GM19455 (cell line): ENCODE measurements around the gene SMARCA5.
A peak's percentile ranks its signal among the peaks of the same experiment; 100 is the strongest.
"Not testable (repeated sequence)": the region's sequence is repeated elsewhere in the genome, so short reads cannot be mapped to it uniquely, and the experiment has no call there.

Source experiments
- ATAC-seq: cut with Tn5 transposase; IDR thresholded peaks from one replicate; pipeline ENCODE4 v1.9.1; 2021; ENCODE audit not compliant: unreplicated experiment

The SMARCA5 gene, protein sequence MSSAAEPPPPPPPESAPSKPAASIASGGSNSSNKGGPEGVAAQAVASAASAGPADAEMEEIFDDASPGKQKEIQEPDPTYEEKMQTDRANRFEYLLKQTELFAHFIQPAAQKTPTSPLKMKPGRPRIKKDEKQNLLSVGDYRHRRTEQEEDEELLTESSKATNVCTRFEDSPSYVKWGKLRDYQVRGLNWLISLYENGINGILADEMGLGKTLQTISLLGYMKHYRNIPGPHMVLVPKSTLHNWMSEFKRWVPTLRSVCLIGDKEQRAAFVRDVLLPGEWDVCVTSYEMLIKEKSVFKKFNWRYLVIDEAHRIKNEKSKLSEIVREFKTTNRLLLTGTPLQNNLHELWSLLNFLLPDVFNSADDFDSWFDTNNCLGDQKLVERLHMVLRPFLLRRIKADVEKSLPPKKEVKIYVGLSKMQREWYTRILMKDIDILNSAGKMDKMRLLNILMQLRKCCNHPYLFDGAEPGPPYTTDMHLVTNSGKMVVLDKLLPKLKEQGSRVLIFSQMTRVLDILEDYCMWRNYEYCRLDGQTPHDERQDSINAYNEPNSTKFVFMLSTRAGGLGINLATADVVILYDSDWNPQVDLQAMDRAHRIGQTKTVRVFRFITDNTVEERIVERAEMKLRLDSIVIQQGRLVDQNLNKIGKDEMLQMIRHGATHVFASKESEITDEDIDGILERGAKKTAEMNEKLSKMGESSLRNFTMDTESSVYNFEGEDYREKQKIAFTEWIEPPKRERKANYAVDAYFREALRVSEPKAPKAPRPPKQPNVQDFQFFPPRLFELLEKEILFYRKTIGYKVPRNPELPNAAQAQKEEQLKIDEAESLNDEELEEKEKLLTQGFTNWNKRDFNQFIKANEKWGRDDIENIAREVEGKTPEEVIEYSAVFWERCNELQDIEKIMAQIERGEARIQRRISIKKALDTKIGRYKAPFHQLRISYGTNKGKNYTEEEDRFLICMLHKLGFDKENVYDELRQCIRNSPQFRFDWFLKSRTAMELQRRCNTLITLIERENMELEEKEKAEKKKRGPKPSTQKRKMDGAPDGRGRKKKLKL

GRCh38 chr4:143513314-143514168 lies at the start of gene SMARCA5:
TSS of gene SMARCA5 (plus strand) at chr4:143513702. CDS start at chr4:143513925, 223 bp downstream.
- ATAC-seq: peak; percentile 83

DNA sequence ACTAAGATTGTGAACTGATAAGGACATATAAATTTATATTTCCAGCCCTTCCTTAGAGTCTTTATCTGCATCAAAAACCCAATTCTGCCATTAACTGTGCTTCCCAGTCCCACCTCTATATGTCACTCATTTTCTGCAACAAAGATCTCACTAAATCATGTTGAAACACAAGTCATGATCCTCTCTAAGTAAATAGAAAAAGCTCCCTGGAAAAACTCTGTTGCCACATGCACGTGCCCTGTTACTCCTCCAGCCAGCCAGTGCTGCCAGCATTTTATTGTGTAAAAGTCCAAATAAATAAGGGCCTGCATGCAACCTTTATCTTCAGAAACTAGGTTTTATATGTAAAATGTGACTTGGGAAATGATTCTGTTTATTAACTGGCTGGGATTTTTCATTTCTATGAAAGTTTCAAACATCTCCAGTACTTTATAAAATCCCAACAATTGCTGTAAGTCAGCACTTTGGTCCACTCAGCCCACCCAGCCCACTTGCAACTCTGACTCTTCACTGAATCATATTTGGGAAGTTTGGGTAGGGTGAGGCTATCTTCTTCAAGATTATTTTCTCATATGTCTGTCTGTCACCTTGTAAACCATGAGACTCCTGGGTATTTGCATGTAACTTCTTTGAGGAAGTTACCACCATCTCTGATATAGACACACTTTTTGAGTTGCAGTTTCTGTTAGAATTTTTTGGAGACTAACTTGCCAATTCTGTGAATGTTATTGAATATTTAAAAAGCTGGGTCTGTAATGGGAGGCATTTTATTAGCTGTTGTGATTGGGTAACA lies 40.0 kb upstream of the SMARCA5 start:
- no peak for ATAC-seq

DNA sequence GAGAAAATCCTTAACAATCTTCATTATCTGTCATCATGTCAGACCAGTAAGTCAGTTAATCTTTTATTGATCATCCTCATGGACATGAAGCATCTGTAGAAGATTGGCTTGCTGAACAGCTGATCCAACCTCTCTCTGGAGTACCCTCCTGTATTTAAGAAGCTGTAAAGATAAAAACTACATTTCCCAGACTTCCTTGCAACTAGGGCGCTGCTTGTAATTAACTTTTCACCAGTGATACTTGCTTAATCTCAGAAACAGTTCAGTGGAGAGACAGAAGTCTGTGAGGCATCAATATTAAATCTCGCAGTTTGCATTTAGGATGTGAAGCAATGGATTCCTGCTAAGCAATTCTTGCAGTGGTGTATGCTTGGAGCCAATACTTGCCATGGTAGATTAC lies 36.0 kb upstream of the SMARCA5 start:
- no peak for ATAC-seq

- ATAC-seq: no peak
Observed at GRCh38 chr4:143481361-143481760, 32.1 kb upstream of the SMARCA5 start.

DNA sequence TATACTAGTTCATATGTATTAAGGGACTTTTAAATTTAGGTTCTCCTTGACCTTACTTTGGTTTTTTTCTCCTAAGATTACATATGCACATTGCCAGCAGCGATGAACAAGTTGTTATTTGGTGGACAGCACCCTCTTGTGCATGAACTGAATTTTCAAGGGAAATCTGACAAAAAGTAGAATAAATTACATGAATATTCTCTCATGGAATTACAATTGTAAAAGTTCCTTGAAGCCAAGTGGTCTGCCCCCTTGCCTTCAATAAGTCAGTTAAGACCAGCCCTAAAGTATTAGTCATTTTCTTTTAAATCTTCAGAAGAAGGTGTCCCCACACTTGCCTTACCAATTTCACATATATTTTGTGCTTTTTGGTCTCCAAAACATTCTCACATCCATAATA lies 30.7 kb upstream of the SMARCA5 start:
- ATAC-seq: no peak

DNA sequence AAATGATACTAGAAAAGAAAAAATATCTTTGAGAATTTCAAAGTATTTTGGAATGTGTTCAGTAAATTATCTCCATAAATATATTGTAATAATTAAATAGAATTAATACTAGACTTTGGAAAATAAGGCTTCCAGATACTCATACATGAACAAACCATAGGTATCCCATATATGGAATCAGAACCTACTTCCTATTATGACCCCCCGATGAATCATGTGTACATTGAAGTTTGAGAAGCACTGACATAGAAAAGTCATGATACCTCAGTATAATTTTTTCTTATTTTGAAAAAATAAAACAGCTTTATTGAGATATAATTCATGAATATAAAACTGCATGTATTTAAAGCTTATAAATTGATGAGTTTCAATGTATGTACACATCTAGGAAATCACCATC lies 27.2 kb upstream of the SMARCA5 start:
- no peak for ATAC-seq

DNA sequence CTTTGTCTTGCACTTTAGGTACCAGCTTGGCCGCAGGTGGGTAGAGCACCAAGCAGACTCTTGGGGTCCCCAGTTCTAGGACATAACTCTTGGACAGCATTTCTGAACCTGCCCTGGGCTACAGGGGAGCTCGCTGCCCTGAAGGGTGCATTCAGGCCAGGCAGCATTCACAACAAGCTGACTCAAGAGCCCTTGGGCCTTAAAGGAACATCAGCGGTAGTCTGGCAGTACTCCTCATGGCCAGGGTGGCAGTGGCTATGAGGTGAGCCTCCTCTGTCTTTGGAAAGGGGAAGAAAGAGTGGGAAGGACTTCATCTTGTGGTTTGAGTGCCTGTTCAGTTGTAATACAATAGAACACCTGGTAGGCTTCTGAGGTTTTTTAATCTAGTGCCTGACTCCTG lies 24.8 kb upstream of the SMARCA5 start:
- ATAC-seq: no peak

DNA sequence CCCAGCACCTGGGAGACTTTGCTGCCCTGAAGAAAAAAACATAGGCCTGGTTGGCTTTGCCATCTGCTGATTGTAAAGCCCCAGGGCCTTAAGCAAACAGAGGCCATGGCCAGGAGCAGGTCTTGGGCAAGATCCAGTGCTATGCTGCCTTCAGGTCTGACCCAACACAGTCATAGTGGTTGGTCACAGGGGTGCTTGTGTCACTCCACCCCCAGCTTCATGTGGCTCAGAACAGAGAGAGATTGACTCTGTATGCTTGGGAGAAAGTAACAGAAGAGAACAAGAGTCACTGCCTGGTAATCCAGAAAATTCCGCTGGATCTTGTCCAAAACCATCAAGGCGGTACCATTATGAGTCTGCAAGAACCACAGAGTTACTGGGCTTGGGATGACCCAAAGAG lies 24.4 kb upstream of the SMARCA5 start:
- ATAC-seq: no peak

DNA sequence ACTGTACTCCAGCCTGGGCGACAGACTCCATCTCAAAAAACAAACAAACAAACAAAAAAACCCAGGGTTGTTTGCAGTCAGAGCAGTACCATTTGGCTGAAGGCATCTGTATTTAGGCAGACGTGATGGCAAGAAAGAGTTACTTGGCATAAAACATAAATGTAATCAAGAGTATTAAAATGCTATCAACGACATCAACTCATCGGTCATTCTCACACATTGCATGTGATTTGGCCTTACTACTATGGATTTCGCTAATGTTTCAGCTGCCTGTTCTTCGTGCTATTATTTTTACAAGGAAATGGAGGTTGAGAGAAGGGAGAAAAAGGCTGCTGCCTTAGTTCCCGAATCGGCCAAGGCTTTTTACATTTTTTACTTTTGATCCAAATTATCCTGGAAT lies 15.5 kb upstream of the SMARCA5 start:
- no peak for ATAC-seq

DNA sequence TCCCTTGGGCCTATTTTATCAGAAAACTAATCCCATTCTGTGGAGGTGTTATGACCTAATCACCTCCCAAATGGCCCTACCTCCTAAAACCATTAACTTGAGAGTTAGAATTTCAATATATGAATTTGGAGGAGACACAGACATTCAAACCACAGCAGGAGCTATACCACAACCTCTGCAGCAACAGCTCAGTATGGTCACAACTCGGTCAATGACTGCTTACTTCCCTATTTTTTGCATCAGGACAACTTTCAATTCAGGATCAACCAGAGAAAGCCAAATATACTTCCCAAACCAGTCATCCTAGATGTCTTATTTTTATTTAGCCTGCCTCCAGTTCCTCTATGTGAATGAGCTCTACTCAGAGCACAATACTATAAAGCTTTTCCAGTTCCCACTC lies 11.3 kb upstream of the SMARCA5 start:
- no peak for ATAC-seq

DNA sequence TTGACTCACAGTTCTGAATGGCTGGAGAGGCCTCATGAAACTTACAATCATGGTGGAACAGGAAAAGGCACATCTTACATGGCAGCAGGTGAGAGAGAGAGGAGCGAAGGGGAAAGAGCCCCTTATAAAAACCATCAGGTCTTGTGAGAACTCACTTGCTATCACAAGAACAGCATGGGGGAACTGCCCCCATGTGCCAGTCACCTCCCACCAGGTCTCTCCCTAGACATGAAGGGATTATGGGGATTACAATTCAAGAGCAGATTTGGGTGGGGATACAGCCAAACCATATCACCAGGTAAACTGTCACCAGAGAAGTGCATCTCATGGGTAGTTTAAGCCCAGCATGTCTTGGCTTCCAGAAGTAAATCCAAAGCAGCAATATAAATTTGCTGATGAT lies 7.5 kb upstream of the SMARCA5 start:
- ATAC-seq: no peak

DNA sequence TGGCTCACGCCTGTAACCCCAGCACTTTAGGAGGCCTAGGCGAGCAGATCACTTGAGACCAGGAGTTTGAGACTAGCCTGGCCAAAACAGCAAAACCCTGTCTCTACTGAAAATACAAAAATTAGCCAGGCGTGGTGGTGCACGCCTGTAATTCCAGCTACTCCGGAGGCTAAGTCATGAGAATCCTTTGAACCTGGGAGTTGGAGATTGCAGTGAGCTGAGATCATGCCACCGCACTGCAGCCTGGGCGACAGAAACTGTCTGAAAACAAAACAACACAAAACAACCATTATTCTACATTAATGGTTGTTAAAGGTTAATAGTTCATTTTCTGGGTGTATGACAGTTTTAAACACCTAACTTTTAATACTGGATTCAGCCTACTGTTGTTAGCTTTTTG lies 1.6 kb upstream of the SMARCA5 start:
- no peak for ATAC-seq

- ATAC-seq: peak; percentile 40
Observed at GRCh38 chr4:143512978-143513313, 556 bp upstream of the SMARCA5 start.

GRCh38 chr4:143514169-143514495 lies 630 bp downstream of the SMARCA5 start:
- ATAC-seq: no peak

DNA sequence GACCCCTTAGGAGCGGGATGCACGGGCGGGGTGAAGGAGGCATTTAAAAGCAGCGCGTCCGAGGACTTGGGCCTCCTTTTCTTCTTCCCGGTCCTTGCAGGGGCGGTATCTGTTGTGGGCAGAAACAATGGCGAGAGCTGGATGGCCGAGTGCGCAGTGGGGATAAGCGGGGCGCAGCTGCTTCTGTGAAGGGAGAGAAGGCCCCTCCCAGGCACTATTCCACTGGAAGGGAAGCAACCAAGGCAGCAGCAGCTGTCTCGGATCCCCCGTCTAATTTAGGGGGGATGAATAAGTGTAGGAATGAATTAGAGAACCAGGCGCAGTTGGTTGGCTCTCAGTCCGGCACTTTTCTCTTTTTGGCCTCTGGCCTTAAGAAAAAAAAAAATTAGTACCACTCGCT lies 995 bp downstream of the SMARCA5 start:
- no peak for ATAC-seq

- ATAC-seq: no peak
Observed at GRCh38 chr4:143514901-143515300, 1.4 kb downstream of the SMARCA5 start.

GRCh38 chr4:143515905-143516304 lies 2.4 kb downstream of the SMARCA5 start:
- ATAC-seq: no peak

- ATAC-seq: no peak
Observed at GRCh38 chr4:143517764-143518163, 4.3 kb downstream of the SMARCA5 start.

DNA sequence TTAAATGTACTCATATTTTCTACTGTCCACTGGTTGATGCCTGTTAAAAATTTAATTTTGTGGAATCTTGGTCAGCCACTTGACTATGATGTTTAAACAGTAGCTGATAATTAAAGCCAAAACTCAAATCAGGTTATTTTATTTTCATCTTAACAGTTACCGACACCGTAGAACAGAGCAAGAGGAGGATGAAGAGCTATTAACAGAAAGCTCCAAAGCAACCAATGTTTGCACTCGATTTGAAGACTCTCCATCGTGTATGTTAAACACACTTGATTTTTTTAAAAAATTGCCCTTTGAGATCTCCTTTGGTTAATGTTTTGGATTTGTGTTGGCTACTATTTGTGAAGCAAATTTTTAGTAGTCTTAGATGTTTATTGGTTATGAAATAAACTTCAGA lies 10.7 kb downstream of the SMARCA5 start:
- no peak for ATAC-seq

DNA sequence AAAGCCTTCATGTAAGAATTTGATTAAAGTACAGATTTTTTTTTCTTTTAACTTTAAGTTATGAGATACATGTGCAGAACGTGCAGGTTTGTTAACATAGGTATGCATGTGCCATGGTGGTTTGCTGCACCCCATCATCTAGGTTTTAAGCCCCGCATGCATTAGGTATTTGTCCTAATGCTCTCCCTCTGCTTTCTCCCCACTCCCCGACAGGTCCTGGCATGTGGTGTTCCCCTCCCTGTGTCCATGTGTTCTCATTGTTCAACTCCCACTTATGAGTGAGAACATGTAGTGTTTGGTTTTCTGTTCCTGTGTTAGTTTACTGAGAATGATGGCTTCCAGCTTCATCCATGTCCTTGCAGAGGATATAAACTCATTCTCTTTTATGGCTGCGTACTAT lies 14.5 kb downstream of the SMARCA5 start:
- ATAC-seq: not testable (repeated sequence)
